Activated naive CD4-positive, alpha-beta T cell treated with anti-CD3 and anti-CD28 coated beads, Interleukin-2, amount 10 ng/mL, durations not matched to agents 7 days and 5 days (primary cell): ENCODE data around the gene PDGFRB.

Experiments used
- CTCF ChIA-PET: fragments of 350-600 bp; sonication (Branson Sonifier 250); formaldehyde crosslinking; loops from one replicate; lab custom pipeline; 2021; ENCODE audit warnings: antibody characterized with exemption; lab: Charles Lee
- DNase-seq: peaks from one replicate; pipeline ENCODE4 v3.0.0-alpha.2; 2020
- H3K27ac Mint-ChIP-seq: one replicate; pipeline ENCODE4 v1.8.0; 2021; ENCODE audit warnings: mild to moderate bottlenecking, moderate library complexity, mixed read lengths
- H3K27me3 Mint-ChIP-seq: one replicate; pipeline ENCODE4 v1.8.0; 2021; ENCODE audit warnings: mild to moderate bottlenecking, mixed read lengths
- H3K36me3 Mint-ChIP-seq: one replicate; pipeline ENCODE4 v1.8.0; 2021; ENCODE audit warnings: mixed read lengths
- H3K4me1 Mint-ChIP-seq: one replicate; pipeline ENCODE4 v1.8.0; 2021; ENCODE audit warnings: mixed read lengths
- H3K4me3 Mint-ChIP-seq: one replicate; pipeline ENCODE4 v1.8.0; 2021; ENCODE audit warnings: mild to moderate bottlenecking, moderate library complexity, mixed read lengths
- H3K9me3 Mint-ChIP-seq: one replicate; pipeline ENCODE4 v1.8.0; 2021; ENCODE audit warnings: mixed read lengths

The PDGFRB gene

DNA sequence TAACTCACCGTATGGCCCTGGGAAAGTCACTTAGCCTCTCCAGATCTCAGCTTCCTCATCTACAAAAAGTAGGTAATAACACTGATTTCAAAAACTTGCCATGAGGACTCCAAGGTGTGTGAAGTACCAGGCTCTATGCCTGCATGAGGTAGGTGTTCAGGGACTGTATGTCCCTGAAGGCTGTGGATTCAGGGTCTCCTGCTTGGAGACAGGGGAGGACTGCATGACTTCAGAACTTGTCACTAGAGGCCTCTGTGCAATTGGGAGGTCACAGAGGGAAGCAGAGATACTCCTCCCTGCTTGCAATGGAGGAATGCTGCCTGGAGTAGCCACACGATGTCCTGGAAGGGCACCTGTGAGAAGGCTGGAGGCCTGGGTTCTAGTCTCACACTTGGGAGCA is 2.2 kb downstream of the PDGFRB start:
- Mint-ChIP-seq H3K36me3 (no peaks in the 10 kb centered on the region), H3K27me3 (peaks cover 69% of the 10 kb centered on the region), H3K4me3 (no peak overlapping the region), H3K27ac (no peak overlapping the region), H3K9me3 (no peaks in the 10 kb centered on the region), H3K4me1 (peaks cover 39% of the 10 kb centered on the region)
- DNase-seq = no peak
- CTCF ChIA-PET = interaction anchor here (1.0 to 1.2 kb wide), 2 partner anchors 9 to 10 kb away, joined by 3 read pairs; no protein-coding TSS in a partner anchor

DNA sequence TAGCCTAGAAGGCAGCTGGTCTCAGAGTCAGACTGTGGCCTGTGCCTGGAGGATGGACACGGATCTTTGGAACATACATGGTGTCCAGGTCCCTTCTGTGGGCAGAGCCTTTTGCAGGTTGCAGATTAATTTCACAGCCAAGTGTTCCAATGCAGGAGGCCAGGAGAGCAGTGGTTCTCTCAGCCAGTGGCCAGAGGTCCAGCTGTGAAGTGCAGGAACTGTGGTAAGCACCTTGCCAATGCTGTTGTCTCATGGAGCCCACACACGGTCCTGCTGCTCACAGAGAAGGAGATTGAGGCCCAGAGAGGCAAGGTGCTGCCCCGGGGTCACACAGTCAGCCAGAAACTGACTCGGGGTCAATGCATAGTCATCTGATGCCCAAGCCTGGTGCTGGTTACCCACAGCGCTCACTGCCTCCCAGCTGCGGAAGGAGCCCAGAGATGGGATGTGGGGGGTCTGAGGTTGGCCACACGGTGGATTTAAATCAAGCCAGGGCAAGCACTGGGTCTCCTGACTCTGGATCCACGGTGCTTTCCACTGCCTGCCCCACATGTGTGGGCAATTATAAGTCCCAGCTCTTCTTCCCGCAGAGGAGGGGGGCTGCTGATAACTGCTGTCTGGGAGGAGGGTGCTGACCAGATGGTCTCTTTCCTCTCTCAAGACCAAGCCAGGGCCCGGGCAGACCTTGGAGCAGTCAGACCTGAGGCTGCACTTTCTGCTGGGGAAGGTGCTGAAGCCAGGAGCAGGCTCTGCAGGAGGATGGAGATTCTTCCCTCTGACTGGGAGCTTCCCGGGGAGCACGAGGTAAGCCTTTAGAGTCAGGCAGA is 2.8 kb downstream of the PDGFRB start:
- Mint-ChIP-seq H3K4me1 (peaks cover 43% of the 10 kb centered on the region), H3K27ac (no peak overlapping the region), H3K4me3 (no peak overlapping the region), H3K27me3 (peaks cover 64% of the 10 kb centered on the region), H3K9me3 (no peaks in the 10 kb centered on the region), H3K36me3 (no peaks in the 10 kb centered on the region)
- no peak for DNase-seq
- CTCF ChIA-PET = interaction anchor here (1.0 kb wide), 1 partner anchor 9 kb away, joined by 3 read pairs; no protein-coding TSS in a partner anchor

DNA sequence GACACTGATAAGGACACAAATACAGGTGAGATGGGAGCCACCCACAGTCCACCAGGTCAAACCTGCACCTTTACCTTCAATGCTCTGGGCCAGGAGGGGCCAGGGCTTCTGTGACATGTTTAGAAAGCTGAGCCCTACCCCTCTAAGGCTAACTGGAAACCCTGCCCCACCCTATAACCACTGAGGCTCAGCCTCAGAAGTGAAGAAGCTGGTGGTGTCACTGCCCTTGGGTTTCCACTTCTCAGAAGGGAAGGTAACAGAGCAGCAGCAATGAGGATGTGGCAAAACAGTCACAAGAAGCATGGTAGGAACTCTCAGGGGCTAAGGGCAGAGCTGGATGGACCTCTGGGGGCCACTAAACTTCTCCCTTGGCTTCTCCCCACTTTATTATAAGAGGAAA is 6.0 kb downstream of the PDGFRB start:
- H3K4me1 Mint-ChIP-seq = peaks cover 38% of the 10 kb centered on the region
- no peaks in the 10 kb centered on the region for H3K9me3 Mint-ChIP-seq
- DNase-seq = peak; percentile 49
- no peaks in the 10 kb centered on the region for H3K36me3 Mint-ChIP-seq
- H3K27me3 Mint-ChIP-seq = peaks cover 35% of the 10 kb centered on the region
- CTCF ChIA-PET = interaction anchor here (0.7 to 2.9 kb wide), 3 partner anchors 11 to 19 kb away, joined by 3 to 9 read pairs (median 3); no protein-coding TSS in a partner anchor
- H3K4me3 Mint-ChIP-seq = peak overlapping the region; percentile 37
- H3K27ac Mint-ChIP-seq = peak overlapping the region; percentile 92

DNA sequence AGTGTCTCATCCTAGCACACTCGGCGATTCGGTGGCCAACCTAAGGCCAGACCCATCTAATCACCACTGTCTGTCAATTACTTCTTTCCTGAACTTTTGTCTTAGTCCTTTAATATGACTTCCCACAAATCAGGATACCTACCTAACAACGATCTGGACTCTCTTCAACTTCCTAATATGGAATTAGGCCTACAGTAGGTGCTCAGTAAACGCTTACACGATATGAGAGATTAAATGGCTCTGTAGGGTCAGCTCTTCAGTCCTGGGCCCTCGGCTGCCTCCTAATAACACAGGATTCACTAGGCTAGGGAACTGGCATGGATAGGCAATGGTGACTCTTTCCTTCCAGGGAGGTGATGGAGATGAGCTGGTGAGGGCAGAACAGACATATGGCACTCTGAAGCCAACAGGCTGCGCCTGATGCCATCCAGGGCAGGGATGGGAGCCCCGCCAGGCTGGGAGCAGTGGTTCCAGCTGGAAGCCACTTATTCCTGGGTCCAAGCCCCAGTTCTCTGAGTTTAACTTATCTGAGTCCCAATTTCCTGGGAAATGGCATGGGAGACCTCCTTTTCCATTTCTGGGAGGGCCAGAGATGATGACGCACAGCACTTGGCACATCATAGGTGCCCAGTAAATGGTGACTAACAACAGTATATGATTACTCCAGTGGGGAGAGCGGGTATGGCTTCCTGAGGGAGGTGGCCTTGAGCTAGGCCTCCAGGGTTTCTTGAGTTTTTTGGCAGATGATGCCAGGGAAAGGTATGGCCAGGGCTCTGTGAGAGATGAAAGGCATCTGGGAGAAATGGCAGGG is 7.3 kb downstream of the PDGFRB start:
- Mint-ChIP-seq H3K27ac (peak overlapping the region; percentile 92), H3K27me3 (peaks cover 22% of the 10 kb centered on the region), H3K36me3 (no peaks in the 10 kb centered on the region), H3K4me3 (no peak overlapping the region), H3K4me1 (peaks cover 32% of the 10 kb centered on the region), H3K9me3 (no peaks in the 10 kb centered on the region)
- no peak for DNase-seq
- CTCF ChIA-PET = interaction anchor here (2.9 kb wide), 1 partner anchor 15 kb away, joined by 9 read pairs; no protein-coding TSS in a partner anchor

DNA sequence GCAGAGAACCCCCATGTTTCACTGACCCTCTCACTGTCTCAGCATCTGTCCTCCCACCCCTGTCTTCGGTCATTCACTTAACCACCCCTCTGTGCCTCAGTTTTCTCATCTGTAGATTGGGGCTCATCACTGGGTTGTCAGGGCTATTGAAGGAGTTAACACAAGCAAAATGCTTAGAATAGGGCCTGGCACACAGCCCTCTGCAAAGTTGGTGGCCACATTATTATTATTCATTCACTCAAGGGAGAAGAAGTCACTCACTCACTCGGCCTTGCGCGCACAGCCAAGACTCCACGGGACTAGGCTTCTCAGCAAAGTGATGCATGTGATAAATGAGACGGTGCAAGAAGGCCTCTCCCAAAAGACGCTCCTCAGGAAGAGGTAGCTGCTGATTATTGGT is 8.0 kb downstream of the PDGFRB start:
- H3K27me3 Mint-ChIP-seq = peaks cover 16% of the 10 kb centered on the region
- H3K27ac Mint-ChIP-seq = no peak overlapping the region
- DNase-seq = no peak
- peaks cover 32% of the 10 kb centered on the region for H3K4me1 Mint-ChIP-seq
- no peak overlapping the region for H3K4me3 Mint-ChIP-seq
- H3K36me3 Mint-ChIP-seq = no peaks in the 10 kb centered on the region
- no peaks in the 10 kb centered on the region for H3K9me3 Mint-ChIP-seq
- CTCF ChIA-PET = interaction anchor here (2.9 kb wide), 1 partner anchor 16 kb away, joined by 9 read pairs; no protein-coding TSS in a partner anchor

DNA sequence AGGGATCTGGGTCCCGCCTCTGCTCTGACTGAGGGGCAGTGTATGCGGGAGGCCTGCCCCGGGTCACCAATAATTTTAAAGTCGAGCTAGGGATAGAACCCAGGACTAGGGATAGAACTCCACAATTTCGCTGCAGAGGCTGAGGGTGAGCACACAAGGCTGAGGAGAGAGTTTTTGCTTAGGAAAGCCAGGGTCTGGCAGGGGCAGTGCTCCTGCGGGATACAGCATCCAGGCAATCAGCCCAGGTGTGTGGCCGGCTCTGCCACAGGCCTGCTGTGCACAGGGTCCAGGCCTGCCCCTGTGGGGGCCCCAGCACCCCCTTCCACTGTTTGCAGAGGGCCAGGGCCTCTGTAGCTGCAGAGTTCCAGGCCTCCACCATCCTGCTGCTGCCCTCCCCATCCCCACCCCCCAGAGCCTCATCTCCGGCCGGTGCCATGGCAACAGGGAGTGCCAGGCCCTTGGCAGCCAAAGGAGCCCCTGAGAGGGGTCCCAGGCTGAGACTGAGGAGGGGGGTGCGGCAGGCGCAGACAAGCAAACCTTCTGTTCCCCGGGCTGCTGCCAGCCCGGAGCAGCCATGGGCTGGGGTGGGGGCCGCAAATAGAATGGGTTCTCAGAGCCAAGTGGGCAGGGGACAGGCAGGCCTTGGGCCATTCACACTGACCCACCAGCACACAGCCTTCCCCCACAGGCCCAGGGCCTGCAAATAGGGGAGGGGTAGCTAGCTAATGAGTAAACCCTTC is 8.6 kb downstream of the PDGFRB start:
- CTCF ChIA-PET = no interaction called here
- no peaks in the 10 kb centered on the region for H3K9me3 Mint-ChIP-seq
- peaks cover 32% of the 10 kb centered on the region for H3K4me1 Mint-ChIP-seq
- no peak for DNase-seq
- H3K27ac Mint-ChIP-seq = no peak overlapping the region
- H3K4me3 Mint-ChIP-seq = no peak overlapping the region
- no peaks in the 10 kb centered on the region for H3K36me3 Mint-ChIP-seq
- H3K27me3 Mint-ChIP-seq = peaks cover 10% of the 10 kb centered on the region

DNA sequence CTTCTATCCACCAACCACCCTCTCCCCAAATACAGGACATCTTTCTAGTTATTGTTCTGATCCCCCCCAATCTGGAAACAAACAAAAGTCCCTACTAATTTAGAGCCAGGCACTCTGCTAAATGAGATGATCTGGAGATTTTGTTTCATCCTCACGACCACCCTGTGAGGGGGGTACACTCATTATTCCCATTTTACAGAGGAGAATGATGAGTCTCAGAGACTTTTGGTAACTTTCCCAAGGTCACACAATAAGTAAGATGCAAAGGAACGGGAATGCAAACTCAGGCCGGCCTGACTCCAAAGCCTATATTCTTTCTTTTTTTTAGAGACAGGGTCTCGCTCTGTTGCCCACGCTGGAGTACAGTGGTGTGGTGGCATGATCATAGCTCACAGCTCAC is 9.4 kb downstream of the PDGFRB start:
- H3K36me3 Mint-ChIP-seq = no peaks in the 10 kb centered on the region
- CTCF ChIA-PET = no interaction called here
- H3K4me3 Mint-ChIP-seq = no peak overlapping the region
- H3K27me3 Mint-ChIP-seq = peaks cover 8% of the 10 kb centered on the region
- H3K4me1 Mint-ChIP-seq = peaks cover 32% of the 10 kb centered on the region
- DNase-seq = no peak
- no peak overlapping the region for H3K27ac Mint-ChIP-seq
- no peaks in the 10 kb centered on the region for H3K9me3 Mint-ChIP-seq

DNA sequence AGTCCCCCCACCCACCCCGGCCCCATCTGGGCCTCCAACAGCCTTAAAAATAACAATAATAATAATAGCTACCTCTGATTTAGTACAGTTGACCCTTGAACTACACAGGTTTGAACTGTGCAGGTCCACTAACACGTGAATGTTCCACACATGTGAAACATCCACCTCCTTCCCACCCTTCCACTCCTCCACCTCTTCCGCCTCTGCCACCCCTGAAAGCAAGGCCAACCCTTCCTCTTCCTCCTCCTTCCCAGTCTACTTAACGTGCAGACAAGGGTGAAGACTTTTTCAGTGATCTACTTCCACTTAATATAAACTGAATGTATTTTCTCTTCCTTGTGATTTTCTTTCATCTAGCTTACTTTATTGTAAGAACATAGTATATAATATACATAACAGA is 10.8 kb downstream of the PDGFRB start:
- H3K4me3 Mint-ChIP-seq = no peak overlapping the region
- no peaks in the 10 kb centered on the region for H3K9me3 Mint-ChIP-seq
- CTCF ChIA-PET = no interaction called here
- peaks cover 8% of the 10 kb centered on the region for H3K27me3 Mint-ChIP-seq
- peaks cover 21% of the 10 kb centered on the region for H3K4me1 Mint-ChIP-seq
- H3K27ac Mint-ChIP-seq = no peak overlapping the region
- no peaks in the 10 kb centered on the region for H3K36me3 Mint-ChIP-seq
- DNase-seq = no peak

DNA sequence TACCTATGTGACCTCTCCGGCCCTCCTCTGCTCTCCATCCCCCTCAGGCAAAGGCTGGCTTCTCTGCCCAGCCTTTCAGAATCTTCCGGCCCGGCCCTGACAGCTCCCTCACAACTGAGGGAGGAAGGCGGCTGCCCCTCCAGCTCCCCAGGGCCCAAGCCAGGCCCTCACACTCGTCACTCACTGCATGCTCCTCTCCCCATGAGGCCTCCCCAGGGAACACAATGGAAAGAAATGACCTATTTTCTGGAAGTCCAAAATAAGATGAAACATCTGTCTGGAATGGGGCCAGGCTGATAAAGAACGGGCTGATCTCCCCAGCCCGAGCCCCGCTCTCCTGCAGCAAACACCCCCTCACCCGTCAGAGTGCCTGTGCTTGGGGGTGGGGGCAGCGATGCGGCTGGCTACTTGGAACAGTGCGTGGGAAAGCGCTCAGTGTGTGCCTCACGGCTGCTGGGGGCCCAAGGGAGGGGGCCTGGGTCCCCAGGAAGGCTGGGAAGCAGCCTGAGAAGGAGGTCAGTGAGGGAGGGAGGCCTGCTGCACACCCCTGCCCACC is 11.3 kb downstream of the PDGFRB start:
- H3K4me3 Mint-ChIP-seq = no peak overlapping the region
- CTCF ChIA-PET = no interaction called here
- no peaks in the 10 kb centered on the region for H3K9me3 Mint-ChIP-seq
- no peaks in the 10 kb centered on the region for H3K36me3 Mint-ChIP-seq
- no peak for DNase-seq
- peaks cover 15% of the 10 kb centered on the region for H3K4me1 Mint-ChIP-seq
- peaks cover 8% of the 10 kb centered on the region for H3K27me3 Mint-ChIP-seq
- H3K27ac Mint-ChIP-seq = no peak overlapping the region

DNA sequence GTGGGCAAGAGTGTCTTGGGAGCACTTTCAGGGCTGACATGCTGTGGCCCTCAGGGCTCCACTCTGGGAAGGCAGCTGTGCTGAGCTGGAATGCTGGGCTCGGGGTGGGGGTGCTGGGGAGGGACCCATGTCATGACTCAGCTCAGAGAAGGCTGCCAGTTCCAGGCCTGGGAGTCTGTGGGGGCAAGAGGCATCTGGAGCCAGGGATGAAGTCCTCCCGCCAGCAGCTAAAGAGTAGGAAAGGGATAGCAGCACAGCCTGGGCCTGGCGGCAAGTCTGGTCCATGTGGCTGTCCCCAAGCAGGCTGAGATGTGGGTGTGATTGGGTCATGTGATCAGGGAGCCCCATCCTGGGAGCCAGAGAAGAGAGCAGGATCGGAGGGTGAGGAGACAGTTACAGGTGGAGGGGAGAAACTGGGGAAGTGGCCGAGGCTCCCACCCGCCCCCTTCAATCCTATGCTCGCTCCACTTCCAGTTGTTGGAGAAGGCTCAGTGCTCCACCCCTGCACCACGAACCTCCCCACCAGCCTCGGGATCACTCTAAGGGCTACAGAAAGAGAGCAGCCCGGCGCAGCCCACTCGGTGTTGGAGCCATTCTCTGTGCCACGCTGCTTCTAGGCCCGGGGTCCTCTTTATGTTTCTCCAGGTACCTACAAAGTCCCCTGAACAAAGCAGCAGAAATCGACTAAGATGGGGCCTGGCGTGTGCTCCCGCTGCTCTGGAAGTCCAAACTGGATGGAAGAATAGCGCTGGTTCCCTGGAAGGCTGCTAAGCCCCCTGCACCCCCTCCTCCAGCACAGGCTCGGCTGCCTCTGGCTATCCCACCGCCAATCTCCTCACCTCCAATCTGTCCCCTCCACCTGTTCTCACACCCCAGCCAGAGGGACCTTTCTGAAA is 12.0 kb downstream of the PDGFRB start:
- Mint-ChIP-seq H3K36me3 (no peaks in the 10 kb centered on the region), H3K4me1 (peaks cover 8% of the 10 kb centered on the region), H3K27me3 (peaks cover 4% of the 10 kb centered on the region), H3K27ac (no peak overlapping the region), H3K9me3 (no peaks in the 10 kb centered on the region), H3K4me3 (no peak overlapping the region)
- CTCF ChIA-PET = interaction anchor here (0.9 kb wide), 1 partner anchor 11 kb away, joined by 3 read pairs; no protein-coding TSS in a partner anchor
- DNase-seq = no peak

DNA sequence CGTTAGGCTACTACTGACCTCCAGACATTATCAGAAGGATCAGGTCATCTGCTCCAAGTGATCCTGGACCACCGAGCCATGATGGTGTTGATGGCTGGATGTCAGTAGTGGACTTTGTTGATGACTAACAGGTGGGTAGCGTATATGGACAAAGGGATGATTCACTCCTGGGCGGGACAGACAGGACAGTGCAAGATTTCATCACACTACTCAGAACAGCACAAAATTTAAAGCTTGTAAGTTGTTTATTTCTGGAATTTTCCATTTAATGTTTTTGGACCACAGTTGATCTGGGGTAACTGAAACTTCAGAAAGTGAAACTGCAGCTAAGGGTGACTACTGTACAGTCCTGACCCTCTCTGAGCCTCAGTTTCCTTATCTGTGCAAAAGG is 12.7 kb downstream of the PDGFRB start:
- Mint-ChIP-seq H3K9me3 (no peaks in the 10 kb centered on the region), H3K4me3 (no peak overlapping the region), H3K27me3 (peaks cover 8% of the 10 kb centered on the region), H3K4me1 (peaks cover 3% of the 10 kb centered on the region), H3K36me3 (no peaks in the 10 kb centered on the region), H3K27ac (no peak overlapping the region)
- CTCF ChIA-PET = interaction anchor here (0.9 kb wide), 1 partner anchor 11 kb away, joined by 3 read pairs; no protein-coding TSS in a partner anchor
- DNase-seq = no peak

DNA sequence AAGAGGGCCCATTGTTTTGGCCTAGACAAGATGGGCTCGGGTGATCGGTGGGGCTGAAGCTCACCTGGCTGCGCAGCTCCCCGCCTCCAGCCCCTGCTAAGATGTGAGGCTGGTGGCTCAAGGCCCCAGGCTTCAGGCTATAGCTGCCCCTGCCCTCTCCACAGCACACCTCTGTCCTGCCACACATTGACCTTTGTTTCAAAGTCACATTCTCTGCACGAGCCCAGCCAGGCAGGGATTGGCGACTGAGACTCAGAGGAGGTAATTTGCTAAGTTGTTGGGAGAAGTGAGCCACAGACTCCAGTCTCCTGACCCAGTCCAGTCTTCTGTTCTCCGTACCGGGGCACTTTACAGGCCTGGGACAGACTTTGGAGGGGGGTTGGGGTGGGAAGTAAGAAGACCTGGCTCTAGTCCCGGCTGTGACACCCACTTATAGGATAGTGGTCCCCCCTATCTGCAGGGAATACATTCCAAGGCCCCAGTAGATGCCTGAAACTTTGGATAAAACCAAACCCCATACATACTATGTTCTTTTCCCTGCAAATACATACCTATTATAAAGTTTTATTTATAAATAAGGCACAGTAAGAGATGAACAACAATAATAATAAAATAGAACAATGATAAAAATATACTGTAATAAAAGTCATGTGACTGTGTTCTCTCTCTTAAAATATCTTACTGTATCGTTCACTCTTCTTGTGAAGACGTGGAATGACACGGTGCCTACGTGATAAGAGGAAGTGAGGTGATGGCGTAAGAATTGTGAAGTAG is 13.3 kb downstream of the PDGFRB start:
- peaks cover 3% of the 10 kb centered on the region for H3K4me1 Mint-ChIP-seq
- no peaks in the 10 kb centered on the region for H3K9me3 Mint-ChIP-seq
- H3K4me3 Mint-ChIP-seq = no peak overlapping the region
- CTCF ChIA-PET = interaction anchor here (0.9 kb wide), 1 partner anchor 12 kb away, joined by 3 read pairs; no protein-coding TSS in a partner anchor
- no peaks in the 10 kb centered on the region for H3K36me3 Mint-ChIP-seq
- H3K27ac Mint-ChIP-seq = no peak overlapping the region
- H3K27me3 Mint-ChIP-seq = peaks cover 8% of the 10 kb centered on the region
- DNase-seq = no peak
